22Rv1 (cell line): ENCODE measurements around the gene MCEE.

Experiments used
- ZFX ChIP-seq: fragments of 450-650 bp; IDR thresholded peaks from 2 replicates; pipeline ENCODE4 v1.6.1; 2017; ENCODE audit warnings: antibody characterized with exemption, borderline replicate concordance
- TF ChIP-seq, protein P1 (sequence below): fragments of 450-650 bp; IDR thresholded peaks from 2 replicates; pipeline ENCODE4 v1.5.1; 2017; ENCODE audit warnings: mild to moderate bottlenecking

DNA sequence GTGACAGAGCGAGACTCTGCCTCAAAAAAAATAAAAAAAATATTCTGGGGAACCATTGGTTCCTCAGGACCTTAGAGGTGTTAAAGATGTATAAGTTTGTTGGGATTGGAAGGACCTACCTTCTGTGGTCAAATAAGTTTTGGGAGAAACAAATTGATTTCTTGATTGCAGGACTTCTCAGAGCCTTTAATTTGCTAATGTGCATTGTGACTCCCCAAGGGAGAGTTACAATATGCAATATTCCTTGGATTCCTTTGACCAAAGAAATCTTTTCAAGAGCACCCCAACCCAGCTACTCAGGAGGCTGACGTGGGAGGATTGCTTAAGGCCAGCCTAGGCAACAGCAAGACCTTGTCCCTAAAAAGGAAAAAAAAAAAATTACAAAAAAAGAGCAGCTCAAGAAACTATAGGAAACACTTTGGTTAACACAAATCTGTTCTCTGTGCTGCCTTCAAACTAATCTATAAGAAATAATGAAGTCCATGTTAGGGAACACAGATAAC lies 55.1 kb downstream of the MCEE start:
- TF ChIP-seq, protein P1, sequence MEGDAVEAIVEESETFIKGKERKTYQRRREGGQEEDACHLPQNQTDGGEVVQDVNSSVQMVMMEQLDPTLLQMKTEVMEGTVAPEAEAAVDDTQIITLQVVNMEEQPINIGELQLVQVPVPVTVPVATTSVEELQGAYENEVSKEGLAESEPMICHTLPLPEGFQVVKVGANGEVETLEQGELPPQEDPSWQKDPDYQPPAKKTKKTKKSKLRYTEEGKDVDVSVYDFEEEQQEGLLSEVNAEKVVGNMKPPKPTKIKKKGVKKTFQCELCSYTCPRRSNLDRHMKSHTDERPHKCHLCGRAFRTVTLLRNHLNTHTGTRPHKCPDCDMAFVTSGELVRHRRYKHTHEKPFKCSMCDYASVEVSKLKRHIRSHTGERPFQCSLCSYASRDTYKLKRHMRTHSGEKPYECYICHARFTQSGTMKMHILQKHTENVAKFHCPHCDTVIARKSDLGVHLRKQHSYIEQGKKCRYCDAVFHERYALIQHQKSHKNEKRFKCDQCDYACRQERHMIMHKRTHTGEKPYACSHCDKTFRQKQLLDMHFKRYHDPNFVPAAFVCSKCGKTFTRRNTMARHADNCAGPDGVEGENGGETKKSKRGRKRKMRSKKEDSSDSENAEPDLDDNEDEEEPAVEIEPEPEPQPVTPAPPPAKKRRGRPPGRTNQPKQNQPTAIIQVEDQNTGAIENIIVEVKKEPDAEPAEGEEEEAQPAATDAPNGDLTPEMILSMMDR = no peak
- no peak for TF ChIP-seq ZFX
